Measurements from ENCODE around the gene RPP25L.

RPP25L gene

DNA sequence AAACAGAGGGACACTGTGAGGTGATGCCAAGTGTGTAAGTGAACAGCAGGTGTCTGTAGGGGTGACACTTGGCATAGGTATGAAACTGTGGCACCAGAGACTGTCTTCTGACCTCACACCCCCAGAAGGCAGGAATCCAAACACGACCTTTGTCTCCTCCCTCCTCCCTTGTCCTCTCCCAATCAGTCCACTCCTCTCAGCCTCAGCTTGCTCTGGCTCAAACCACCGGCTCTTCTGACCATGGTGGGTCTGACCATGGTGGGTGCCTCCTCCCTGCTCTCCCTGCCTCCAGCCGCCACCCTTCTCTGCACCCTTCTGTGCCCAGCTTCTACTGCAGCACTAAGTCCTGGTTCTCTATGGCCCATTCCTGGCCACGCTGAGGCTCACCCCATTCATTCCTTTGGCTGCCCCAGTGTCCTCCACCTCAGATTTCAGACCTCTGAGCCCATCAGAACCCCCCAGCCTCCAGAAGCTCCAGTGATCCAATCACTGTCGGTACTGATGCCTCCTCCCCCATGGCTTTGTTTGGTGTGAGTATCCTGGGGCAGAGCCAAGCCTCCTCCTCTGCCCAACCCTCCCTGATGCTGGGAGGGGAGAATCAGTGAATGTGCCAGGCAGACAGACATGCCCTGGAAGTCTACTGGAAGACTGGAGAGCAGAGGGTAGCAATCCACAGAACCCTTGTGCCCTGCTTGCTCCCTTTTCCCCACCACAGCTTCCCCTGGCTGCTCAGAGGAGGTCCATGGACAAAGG lies 18.7 kb upstream of the RPP25L start:
- no peak for TF ChIP-seq CTCF (IDR thresholded peaks at IDR 0.05; ENCODE audit: low read length, missing control alignments)
- no peak overlapping the region for H3K4me3 ChIP-seq (replicated peaks; ENCODE audit: low read depth, low read length)
- no peak for DNase-seq (ENCODE audit: low read depth)

DNA sequence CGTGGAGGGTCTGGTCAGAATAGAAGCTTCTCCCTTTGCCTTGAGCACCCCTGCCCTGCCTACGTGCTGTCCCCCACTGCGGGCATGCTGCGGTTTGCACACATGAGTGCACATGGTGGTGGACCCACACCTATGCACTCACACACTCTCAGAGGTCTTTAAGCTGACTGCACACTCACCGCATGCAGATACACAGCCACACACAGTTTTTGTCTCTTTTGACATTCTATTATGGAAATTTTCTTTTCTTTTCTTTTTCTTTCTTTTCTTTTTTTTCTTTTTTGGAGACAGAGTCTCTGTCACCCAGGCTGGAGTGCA lies 17.6 kb upstream of the RPP25L start:
- DNase-seq (ENCODE audit: low read depth) = no peak
- TF ChIP-seq CTCF (IDR thresholded peaks at IDR 0.05; ENCODE audit: low read length, missing control alignments) = no peak
- H3K4me3 ChIP-seq (replicated peaks; ENCODE audit: low read depth, low read length) = no peak overlapping the region

DNA sequence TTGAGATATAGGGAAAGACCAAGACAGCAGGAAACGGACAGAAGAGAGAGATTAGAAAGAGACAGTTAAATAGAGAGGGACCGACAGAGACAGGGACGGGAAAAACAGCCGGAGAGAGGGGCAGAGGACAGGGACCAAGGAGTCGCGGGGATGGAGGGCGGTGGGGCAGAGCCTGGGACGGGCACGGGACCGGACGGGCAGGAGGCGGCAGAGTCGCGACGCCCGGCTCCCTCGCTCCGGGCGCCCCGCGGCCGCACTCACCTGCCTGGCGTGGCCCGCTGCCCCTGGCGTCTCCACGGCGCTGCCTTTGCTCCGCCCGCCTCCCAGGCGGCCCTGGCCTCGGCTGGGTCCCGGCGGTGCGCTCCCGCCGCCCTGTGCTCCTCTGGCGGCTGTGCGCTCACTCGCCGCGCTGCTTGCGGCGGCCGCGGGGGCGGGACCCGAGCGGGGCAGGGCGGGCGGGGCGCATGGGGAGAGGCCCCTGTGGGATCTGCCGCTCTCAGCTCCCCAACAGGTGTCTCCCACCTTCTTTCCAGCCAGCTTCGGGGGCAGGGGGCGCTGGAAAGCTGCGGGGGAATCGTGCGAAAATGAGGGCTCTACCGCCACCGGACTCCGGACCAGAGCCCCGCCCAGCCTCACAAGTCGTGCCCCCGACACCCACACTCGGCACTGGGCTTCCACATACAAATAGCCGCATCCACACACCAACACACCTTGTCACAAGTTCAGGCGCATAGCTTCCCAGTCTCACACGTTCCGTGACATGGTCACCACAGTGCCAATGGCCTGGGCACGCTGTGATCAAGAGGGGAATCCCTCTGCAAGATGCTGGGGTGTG lies 17.0 kb upstream of the RPP25L start, which contains the start of gene ARID3C:
Gene ARID3C, minus strand, starts transcription at position 411 of the 835 bp plus-strand sequence. CDS start 1,052 bp downstream, outside the sequence.
- TF ChIP-seq CTCF (IDR thresholded peaks at IDR 0.05; ENCODE audit: low read length, missing control alignments) = no peak
- no peak for DNase-seq (ENCODE audit: low read depth)

DNA sequence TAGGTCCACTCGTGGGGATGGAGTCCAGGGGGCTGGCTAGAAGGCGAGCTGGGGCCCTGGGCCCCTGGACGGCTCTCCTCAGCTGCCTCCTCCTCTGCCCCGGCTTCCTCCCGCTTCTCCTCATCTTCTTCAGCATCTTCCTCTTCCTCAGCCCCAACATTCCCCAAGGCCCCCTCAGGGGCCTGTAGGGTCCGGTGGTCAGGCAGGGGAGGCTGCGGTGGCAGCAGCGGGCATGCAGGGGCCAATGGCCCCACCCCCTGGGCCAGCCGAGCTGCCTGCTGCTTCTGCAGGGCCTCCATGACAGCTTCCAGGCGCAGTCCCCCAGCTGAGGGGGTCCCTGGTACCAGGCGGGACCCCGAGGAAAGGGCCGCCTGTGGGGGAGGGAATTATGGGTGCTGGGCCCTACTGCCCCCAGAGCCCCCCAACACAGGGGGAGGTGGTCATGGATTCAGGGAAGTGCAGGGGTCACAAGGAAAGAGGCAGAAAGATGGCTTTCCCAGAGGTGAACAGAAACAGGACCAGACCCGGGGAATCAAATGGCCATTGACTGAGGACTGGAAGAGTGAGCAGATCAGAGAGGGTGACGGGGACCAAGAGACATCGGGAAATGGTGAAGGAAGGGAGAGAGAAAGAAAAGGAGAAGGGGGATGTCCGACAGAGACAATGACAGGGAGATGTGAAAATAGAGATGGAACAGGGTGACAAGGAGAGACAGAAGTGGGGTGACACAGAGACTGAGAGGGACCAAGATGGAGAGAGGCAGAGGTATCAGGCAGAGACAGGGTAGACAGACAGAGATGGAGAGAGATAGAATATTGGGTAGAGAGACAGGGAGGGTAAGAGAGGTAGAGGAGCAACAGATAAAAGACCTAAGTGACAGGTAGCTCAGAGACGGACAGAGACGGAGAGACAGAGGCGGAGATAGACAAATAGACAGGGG lies 16.1 kb upstream of the RPP25L start:
- no peak overlapping the region for H3K4me3 ChIP-seq (replicated peaks; ENCODE audit: low read depth, low read length)
- no peak for DNase-seq (ENCODE audit: low read depth)
- no peak for TF ChIP-seq CTCF (IDR thresholded peaks at IDR 0.05; ENCODE audit: low read length, missing control alignments)

More for the DNA sequence above, 17.0 kb upstream of the RPP25L start, which contains the start of gene ARID3C:
- peak within 1 kb of the TSS; percentile 38 for H3K4me3 ChIP-seq (replicated peaks; ENCODE audit: low read depth, low read length)

GRCh38 chr9:34625186-34625486 lies 13.2 kb upstream of the RPP25L start:
- no peak for DNase-seq (ENCODE audit: low read depth)
- no peak overlapping the region for H3K4me3 ChIP-seq (replicated peaks; ENCODE audit: low read depth, low read length)
- no peak for TF ChIP-seq CTCF (IDR thresholded peaks at IDR 0.05; ENCODE audit: low read length, missing control alignments)

GRCh38 chr9:34624475-34625185 lies 12.7 kb upstream of the RPP25L start:
- H3K4me3 ChIP-seq (replicated peaks; ENCODE audit: low read depth, low read length) = no peak overlapping the region
- no peak for TF ChIP-seq CTCF (IDR thresholded peaks at IDR 0.05; ENCODE audit: low read length, missing control alignments)
- no peak for DNase-seq (ENCODE audit: low read depth)
